ENCODE data around the gene ITGA5. TPM values are rescaled to one million over a fixed set of nuclear protein-coding genes. Genes with fewer than 3 reads are reported as not detected.

ITGA5 gene
- total RNA-seq, 4 donors from 2014 or later = 76.9 to 292 (median 118) TPM

DNA sequence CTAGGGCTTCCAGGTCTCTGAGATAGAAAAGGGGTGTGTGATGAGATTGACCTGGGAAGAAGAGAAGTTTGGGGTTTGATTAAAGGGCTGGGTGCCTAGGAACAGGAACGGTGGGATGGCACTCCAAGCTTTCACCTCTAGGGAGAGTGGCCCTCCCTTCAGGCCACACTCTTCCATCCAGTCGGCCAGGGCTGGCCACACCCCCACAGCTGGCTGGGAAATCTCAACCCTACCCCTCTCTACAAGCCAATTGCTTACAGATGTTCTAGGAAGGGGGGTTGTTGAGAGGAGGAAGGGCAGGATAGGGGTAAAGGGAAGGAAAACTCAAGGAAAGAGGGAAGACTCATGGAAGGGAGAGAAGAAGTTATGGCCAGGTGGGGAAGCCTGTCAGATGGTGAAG, 6.6 kb upstream of the ITGA5 start:
- DNase-seq (ENCODE audit: low spot score) (no peak), ATAC-seq (ENCODE audit: low FRiP score) (no peak)
- TF ChIP-seq, protein P1, sequence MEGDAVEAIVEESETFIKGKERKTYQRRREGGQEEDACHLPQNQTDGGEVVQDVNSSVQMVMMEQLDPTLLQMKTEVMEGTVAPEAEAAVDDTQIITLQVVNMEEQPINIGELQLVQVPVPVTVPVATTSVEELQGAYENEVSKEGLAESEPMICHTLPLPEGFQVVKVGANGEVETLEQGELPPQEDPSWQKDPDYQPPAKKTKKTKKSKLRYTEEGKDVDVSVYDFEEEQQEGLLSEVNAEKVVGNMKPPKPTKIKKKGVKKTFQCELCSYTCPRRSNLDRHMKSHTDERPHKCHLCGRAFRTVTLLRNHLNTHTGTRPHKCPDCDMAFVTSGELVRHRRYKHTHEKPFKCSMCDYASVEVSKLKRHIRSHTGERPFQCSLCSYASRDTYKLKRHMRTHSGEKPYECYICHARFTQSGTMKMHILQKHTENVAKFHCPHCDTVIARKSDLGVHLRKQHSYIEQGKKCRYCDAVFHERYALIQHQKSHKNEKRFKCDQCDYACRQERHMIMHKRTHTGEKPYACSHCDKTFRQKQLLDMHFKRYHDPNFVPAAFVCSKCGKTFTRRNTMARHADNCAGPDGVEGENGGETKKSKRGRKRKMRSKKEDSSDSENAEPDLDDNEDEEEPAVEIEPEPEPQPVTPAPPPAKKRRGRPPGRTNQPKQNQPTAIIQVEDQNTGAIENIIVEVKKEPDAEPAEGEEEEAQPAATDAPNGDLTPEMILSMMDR (IDR thresholded peaks at IDR 0.05) = no peak

- TF ChIP-seq, protein P1 (IDR thresholded peaks at IDR 0.05) = no peak
- DNase-seq (ENCODE audit: low spot score) (no peak), ATAC-seq (ENCODE audit: low FRiP score) (no peak)
These were observed 5.2 kb upstream of the ITGA5 start for GRCh38 chr12:54424224-54424623.

DNA sequence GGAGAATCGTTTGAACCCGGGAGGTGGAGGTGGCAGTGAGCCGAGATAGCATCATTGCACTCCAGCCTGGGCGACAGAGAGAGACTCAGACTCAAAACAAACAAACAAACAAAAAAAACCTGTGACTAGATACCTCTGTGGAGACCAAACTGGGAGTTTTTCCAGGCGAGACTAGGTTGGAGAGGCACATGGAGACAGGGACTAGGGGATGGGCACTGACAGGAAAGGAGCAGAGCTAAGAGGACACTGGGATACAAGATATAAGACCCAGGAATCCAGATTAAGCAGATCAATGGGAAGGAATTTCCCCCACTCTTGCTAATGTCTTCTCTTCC, 4.7 kb upstream of the ITGA5 start:
- DNase-seq (ENCODE audit: low spot score) (no peak), ATAC-seq (ENCODE audit: low FRiP score) (no peak)
- TF ChIP-seq, protein P1 (IDR thresholded peaks at IDR 0.05) = no peak

- DNase-seq (ENCODE audit: low spot score) (no peak), ATAC-seq (ENCODE audit: low FRiP score) (no peak)
- TF ChIP-seq, protein P1 (IDR thresholded peaks at IDR 0.05) = no peak
These were observed 2.8 kb upstream of the ITGA5 start for GRCh38 chr12:54421879-54422250.

GRCh38 chr12:54421175-54421878, 2.3 kb upstream of the ITGA5 start:
- TF ChIP-seq, protein P1 (IDR thresholded peaks at IDR 0.05) = no peak
- DNase-seq (ENCODE audit: low spot score) = no peak
- peak; percentile 32 for ATAC-seq (ENCODE audit: low FRiP score)

DNA sequence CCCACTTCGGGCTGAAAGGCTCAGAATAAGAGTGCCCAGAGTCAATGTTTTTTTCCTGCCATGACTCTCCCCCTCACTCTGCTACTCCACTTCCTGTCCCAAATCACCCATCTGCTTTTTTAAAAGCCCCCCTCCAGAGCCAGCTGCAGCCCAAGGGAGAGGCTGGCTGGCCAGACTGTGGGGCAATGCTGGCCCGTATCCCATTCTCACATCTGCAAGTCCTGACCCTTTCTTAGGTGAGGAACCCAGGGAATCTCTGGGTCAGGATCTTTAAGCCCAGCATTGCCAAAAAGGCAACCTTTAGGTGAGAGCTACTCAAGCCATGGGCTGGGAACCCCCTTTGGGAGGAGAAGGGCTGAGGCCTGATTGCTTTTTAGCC, 1.7 kb upstream of the ITGA5 start:
- ATAC-seq (ENCODE audit: low FRiP score) (no peak), DNase-seq (ENCODE audit: low spot score) (no peak)
- TF ChIP-seq, protein P1 (IDR thresholded peaks at IDR 0.05) = no peak

- ATAC-seq (ENCODE audit: low FRiP score) (no peak), DNase-seq (ENCODE audit: low spot score) (no peak)
- TF ChIP-seq, protein P1 (IDR thresholded peaks at IDR 0.05) = no peak
These were observed 502 bp downstream of the ITGA5 start for GRCh38 chr12:54418441-54419087.

All from omental fat pad (tissue), 4 donors.